ENCODE results near the gene CABP1.

- TF ChIP-seq, protein P1, sequence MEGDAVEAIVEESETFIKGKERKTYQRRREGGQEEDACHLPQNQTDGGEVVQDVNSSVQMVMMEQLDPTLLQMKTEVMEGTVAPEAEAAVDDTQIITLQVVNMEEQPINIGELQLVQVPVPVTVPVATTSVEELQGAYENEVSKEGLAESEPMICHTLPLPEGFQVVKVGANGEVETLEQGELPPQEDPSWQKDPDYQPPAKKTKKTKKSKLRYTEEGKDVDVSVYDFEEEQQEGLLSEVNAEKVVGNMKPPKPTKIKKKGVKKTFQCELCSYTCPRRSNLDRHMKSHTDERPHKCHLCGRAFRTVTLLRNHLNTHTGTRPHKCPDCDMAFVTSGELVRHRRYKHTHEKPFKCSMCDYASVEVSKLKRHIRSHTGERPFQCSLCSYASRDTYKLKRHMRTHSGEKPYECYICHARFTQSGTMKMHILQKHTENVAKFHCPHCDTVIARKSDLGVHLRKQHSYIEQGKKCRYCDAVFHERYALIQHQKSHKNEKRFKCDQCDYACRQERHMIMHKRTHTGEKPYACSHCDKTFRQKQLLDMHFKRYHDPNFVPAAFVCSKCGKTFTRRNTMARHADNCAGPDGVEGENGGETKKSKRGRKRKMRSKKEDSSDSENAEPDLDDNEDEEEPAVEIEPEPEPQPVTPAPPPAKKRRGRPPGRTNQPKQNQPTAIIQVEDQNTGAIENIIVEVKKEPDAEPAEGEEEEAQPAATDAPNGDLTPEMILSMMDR (IDR thresholded peaks at IDR 0.05 in 2 of 3, conservative IDR thresholded peaks at IDR 0.05 in 1 of 3; ENCODE audit: control insufficient read depth in 2 of 3, extremely low read depth in 1 of 3, insufficient read depth in 1 of 3, low read depth in 3 of 3, low read length in 3 of 3): no peak
- no peak for TF ChIP-seq NR2F1 (conservative IDR thresholded peaks at IDR 0.05)
- TF ChIP-seq, protein P2, sequence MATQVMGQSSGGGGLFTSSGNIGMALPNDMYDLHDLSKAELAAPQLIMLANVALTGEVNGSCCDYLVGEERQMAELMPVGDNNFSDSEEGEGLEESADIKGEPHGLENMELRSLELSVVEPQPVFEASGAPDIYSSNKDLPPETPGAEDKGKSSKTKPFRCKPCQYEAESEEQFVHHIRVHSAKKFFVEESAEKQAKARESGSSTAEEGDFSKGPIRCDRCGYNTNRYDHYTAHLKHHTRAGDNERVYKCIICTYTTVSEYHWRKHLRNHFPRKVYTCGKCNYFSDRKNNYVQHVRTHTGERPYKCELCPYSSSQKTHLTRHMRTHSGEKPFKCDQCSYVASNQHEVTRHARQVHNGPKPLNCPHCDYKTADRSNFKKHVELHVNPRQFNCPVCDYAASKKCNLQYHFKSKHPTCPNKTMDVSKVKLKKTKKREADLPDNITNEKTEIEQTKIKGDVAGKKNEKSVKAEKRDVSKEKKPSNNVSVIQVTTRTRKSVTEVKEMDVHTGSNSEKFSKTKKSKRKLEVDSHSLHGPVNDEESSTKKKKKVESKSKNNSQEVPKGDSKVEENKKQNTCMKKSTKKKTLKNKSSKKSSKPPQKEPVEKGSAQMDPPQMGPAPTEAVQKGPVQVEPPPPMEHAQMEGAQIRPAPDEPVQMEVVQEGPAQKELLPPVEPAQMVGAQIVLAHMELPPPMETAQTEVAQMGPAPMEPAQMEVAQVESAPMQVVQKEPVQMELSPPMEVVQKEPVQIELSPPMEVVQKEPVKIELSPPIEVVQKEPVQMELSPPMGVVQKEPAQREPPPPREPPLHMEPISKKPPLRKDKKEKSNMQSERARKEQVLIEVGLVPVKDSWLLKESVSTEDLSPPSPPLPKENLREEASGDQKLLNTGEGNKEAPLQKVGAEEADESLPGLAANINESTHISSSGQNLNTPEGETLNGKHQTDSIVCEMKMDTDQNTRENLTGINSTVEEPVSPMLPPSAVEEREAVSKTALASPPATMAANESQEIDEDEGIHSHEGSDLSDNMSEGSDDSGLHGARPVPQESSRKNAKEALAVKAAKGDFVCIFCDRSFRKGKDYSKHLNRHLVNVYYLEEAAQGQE (IDR thresholded peaks at IDR 0.05; ENCODE audit: low read depth, low read length): no peak
- TF ChIP-seq POLR2A (IDR thresholded peaks at IDR 0.05; ENCODE audit: low read depth, low read length): no peak
- TF ChIP-seq JUNB (IDR thresholded peaks at IDR 0.05): no peak
- TF ChIP-seq RAD21 (IDR thresholded peaks at IDR 0.05; ENCODE audit: insufficient read depth, low read depth, low read length): no peak
- no peak for TF ChIP-seq EP300 (IDR thresholded peaks at IDR 0.05; ENCODE audit: borderline replicate concordance in 1 of 2, control insufficient read depth in 1 of 2, low read depth in 2 of 2, low read length in 2 of 2)
- TF ChIP-seq TARDBP (IDR thresholded peaks at IDR 0.05; ENCODE audit: borderline replicate concordance): no peak
- no peak for TF ChIP-seq NR2C2 (IDR thresholded peaks at IDR 0.05; ENCODE audit: borderline replicate concordance, control insufficient read depth, insufficient read length, low read depth)
- TF ChIP-seq USF2 (IDR thresholded peaks at IDR 0.05; ENCODE audit: borderline replicate concordance, low read depth, low read length): no peak
- no peak for TF ChIP-seq SIN3A (IDR thresholded peaks at IDR 0.05; ENCODE audit: low read depth, low read length)
- no peak for TF ChIP-seq MYC (IDR thresholded peaks at IDR 0.05; ENCODE audit: insufficient read depth, insufficient read length, insufficient replicate concordance, low read length, severe bottlenecking)
- no peak for TF ChIP-seq CHD4 (IDR thresholded peaks at IDR 0.05)
- no peak for TF ChIP-seq ZNF274 (IDR thresholded peaks at IDR 0.05; ENCODE audit: insufficient read depth, insufficient read length)
Measured at GRCh38 chr12:120708651-120709050, 68.2 kb downstream of the CABP1 start.
